Activated CD8-positive, alpha-beta T cell treated with anti-CD3 and anti-CD28 coated beads for 36 hours (primary cell): ENCODE results near the gene SYNM. TPM values are rescaled to one million over a fixed set of nuclear protein-coding genes. Genes with fewer than 3 reads are reported as not detected.

Experiments used
- ATAC-seq: fragments of 200-7000 bp; cut with Tn5 transposase; one replicate; pipeline ENCODE4 v1.10.0; 2021; ENCODE audit warnings: mild to moderate bottlenecking, moderate library complexity
- CTCF ChIA-PET: fragments of 350-600 bp; sonication (Branson Sonifier 250); formaldehyde crosslinking; loops from one replicate; lab custom pipeline; 2021; ENCODE audit warnings: antibody characterized with exemption; lab: Charles Lee
- POLR2A ChIA-PET: fragments of 350-600 bp; sonication (Branson Sonifier 250); formaldehyde crosslinking; loops from one replicate; lab custom pipeline; 2021; ENCODE audit warnings: antibody characterized with exemption; lab: Charles Lee
- DNase-seq: peaks from one replicate; pipeline ENCODE4 v3.0.0-alpha.2; 2020
- H3K27ac Mint-ChIP-seq: one replicate; pipeline ENCODE4 v1.8.0; 2021; ENCODE audit warnings: mild to moderate bottlenecking, mixed read lengths
- H3K27me3 Mint-ChIP-seq: one replicate; pipeline ENCODE4 v1.8.0; 2021; ENCODE audit warnings: mixed read lengths
- H3K36me3 Mint-ChIP-seq: one replicate; pipeline ENCODE4 v1.8.0; 2021; ENCODE audit warnings: low read depth, mixed read lengths
- H3K4me1 Mint-ChIP-seq: one replicate; pipeline ENCODE4 v1.8.0; 2021; ENCODE audit warnings: low read depth, mixed read lengths
- H3K4me3 Mint-ChIP-seq: one replicate; pipeline ENCODE4 v1.8.0; 2021; ENCODE audit warnings: mild to moderate bottlenecking, moderate library complexity, mixed read lengths
- H3K9me3 Mint-ChIP-seq: one replicate; pipeline ENCODE4 v1.8.0; 2021; ENCODE audit warnings: mixed read lengths
- intact Hi-C: fragments of 100-400 bp; cut with micrococcal nuclease; formaldehyde crosslinking; loops from one replicate; pipeline ENCODE4 v1.10.0; 2022
- total RNA-seq, 2 experiments: library from RNA; stranded (reverse); gene quantifications; one replicate each; pipeline ENCODE4 v1.2.3, GENCODE V29; 2021
- TF ChIP-seq, protein P1 (sequence below): fragments of 200-600 bp; IDR thresholded peaks from one replicate; pipeline ENCODE4 v1.8.0; 2022; ENCODE audit warnings: antibody characterized with exemption, mild to moderate bottlenecking

SYNM gene
- total RNA-seq, 2 experiments from 2014 or later, result 0.63 to 0.69 TPM

DNA sequence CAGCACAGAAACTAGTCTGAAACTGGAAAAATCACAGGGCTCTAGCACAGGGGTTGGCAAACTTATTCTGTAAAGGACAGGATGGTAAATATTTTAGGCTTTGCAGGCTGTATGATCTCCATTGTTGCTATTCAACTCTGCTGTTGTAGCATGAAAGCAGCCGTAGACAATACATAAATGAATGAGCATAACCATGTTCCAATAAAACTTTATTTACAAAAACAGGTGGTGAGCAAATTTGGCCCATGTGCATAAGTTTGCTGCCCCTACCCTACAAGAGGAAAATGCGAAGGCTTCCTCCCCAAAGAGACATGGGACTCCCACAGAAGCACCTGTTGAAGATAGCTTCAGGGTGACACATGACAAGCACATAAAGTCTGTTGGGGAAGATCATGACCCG, 59.2 kb downstream of the SYNM start:
- CTCF ChIA-PET, result no interaction called here
- ATAC-seq, result no peak
- POLR2A ChIA-PET, result interaction anchor here (0.7 kb wide), 1 partner anchor 282 kb away, joined by 3 read pairs; no protein-coding TSS in a partner anchor
- H3K4me3 Mint-ChIP-seq, result no peak overlapping the region
- TF ChIP-seq, protein P1, sequence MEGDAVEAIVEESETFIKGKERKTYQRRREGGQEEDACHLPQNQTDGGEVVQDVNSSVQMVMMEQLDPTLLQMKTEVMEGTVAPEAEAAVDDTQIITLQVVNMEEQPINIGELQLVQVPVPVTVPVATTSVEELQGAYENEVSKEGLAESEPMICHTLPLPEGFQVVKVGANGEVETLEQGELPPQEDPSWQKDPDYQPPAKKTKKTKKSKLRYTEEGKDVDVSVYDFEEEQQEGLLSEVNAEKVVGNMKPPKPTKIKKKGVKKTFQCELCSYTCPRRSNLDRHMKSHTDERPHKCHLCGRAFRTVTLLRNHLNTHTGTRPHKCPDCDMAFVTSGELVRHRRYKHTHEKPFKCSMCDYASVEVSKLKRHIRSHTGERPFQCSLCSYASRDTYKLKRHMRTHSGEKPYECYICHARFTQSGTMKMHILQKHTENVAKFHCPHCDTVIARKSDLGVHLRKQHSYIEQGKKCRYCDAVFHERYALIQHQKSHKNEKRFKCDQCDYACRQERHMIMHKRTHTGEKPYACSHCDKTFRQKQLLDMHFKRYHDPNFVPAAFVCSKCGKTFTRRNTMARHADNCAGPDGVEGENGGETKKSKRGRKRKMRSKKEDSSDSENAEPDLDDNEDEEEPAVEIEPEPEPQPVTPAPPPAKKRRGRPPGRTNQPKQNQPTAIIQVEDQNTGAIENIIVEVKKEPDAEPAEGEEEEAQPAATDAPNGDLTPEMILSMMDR, result no peak
- no peaks in the 10 kb centered on the region for H3K36me3 Mint-ChIP-seq
- no peaks in the 10 kb centered on the region for H3K9me3 Mint-ChIP-seq
- H3K4me1 Mint-ChIP-seq, result peaks cover 6% of the 10 kb centered on the region
- H3K27me3 Mint-ChIP-seq, result no peaks in the 10 kb centered on the region
- no peak overlapping the region for H3K27ac Mint-ChIP-seq
- intact Hi-C loops, result no loop called here
- no peak for DNase-seq

DNA sequence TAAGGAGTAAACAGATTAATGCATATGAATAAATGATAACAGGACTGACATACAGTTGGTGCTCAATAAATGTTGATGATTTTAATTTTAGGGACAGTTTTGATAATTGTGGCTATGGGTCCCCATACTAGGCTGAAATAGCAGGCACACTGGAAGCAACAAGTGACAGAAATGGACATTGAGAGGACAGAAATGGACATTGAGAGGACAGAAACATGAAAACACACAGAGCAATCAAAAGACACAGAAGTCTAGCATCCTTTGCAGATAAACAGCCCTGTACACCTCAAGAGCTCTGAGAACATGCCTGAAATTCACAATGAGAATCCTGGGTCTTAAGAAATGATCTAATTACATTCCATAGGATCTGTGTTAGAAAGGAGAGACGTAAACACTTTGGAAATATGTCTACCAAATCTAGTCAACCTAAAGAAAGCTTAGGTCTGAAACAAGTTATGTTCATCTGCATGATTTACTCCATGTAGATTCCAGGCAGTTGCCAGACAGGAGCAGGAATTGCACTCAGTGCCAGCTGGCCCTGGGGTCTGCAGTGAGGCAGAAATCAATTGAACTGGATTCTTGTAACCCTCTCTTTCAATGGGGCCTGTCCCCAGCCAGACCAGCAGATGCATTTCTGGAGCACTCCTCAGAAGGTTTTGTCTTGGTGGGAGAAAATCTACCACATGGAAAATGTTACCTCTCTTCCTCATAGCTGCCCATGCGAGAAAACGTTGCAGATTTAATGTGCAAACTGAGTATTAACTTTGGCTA, 60.3 kb downstream of the SYNM start:
- Mint-ChIP-seq H3K36me3 (no peaks in the 10 kb centered on the region), H3K27ac (no peak overlapping the region), H3K9me3 (no peaks in the 10 kb centered on the region), H3K27me3 (no peaks in the 10 kb centered on the region), H3K4me3 (no peak overlapping the region), H3K4me1 (peaks cover 6% of the 10 kb centered on the region)
- DNase-seq, result no peak
- ChIA-PET CTCF (interaction anchor here (0.7 kb wide), 1 partner anchor 646 kb away, joined by 3 read pairs; no protein-coding TSS in a partner anchor), POLR2A (no interaction called here)
- no peak for ATAC-seq
- TF ChIP-seq, protein P1, result no peak
- intact Hi-C loops, result no loop called here

DNA sequence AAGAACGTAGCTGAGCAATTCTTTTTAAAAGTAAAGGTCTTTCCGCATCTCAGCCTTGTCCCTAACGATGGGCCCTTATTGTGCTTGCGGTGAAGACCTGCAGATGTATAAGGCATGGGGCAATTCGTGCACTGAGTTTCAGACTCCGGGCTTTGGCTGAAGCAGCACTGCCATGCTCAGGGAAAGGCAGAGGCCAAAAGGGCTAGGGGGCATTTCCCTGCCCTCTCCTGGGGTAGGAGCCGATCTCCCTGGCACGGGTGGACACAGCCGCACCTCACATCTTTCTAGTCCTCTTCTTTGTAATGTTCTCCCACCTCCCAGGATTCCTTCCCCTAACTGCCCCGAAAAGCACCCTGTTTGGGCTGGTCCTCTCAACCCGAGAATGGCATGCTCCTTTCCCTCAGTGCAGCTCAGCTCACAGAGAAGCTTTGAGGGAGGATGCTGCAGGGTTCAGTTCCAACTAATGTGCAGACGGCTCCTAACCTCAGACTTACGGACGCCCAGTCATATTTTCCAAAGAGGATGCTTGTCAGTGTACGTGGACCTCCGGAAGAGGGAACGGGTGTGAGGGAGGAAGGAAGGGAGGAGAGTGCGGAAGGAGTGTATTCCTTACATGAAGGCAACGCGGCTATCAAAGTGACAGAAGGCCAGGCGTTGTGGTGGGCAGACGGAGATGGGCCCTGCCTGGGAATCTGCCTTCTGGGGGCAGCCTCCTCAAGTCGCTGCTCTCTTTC, 61.2 kb downstream of the SYNM start:
- POLR2A ChIA-PET, result no interaction called here
- TF ChIP-seq, protein P1, result no peak
- Mint-ChIP-seq H3K4me1 (peaks cover 6% of the 10 kb centered on the region), H3K4me3 (no peak overlapping the region), H3K27ac (no peak overlapping the region), H3K27me3 (no peaks in the 10 kb centered on the region), H3K36me3 (no peaks in the 10 kb centered on the region), H3K9me3 (no peaks in the 10 kb centered on the region)
- CTCF ChIA-PET, result no interaction called here
- ATAC-seq, result no peak
- no peak for DNase-seq
- intact Hi-C loops, result no loop called here

DNA sequence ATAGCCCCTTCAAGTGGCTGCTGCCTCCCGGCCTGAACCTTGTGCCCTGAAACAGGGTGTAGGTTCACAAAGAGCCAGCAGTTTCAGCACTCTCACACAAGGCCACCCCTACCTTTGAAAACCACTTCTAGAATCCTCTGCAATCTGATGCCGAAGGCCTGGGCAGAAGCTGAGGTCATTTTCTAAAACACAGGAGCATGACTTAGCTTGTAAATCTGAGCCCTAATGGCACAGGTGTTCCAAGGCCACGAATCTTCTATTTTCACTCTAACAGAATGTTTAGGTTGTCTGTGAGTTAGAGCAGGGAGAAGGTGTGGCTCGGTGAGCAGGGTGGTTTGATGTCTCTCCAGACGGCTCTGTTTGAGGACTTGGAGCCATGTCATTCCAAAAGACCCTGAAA, 62.3 kb downstream of the SYNM start:
- ChIA-PET CTCF (no interaction called here), POLR2A (no interaction called here)
- Mint-ChIP-seq H3K27ac (no peak overlapping the region), H3K4me3 (no peak overlapping the region), H3K9me3 (no peaks in the 10 kb centered on the region), H3K36me3 (no peaks in the 10 kb centered on the region), H3K27me3 (no peaks in the 10 kb centered on the region), H3K4me1 (peaks cover 6% of the 10 kb centered on the region)
- intact Hi-C loops, result no loop called here
- ATAC-seq (no peak), DNase-seq (no peak)
- TF ChIP-seq, protein P1, result no peak

DNA sequence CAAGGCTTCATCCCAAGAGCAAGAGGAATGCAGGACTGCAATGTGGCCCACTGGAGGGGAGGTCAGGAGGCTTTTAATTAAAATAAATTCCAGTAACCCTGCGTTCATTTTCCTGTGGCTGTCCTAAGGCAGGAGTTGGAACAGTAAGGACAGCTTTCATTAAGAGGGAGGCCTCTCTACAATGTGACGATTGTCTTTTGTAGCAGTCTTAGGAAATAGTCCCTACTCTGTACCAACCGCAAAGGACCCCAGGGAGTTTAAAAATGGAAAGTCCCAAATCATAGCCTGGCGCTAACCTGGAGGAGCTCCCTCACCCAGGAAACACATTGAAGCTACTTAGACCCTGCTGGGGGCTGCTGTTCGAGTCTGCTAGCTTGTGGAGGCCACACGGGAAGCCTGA, 62.8 kb downstream of the SYNM start:
- POLR2A ChIA-PET, result interaction anchor here (0.9 kb wide), 1 partner anchor 76 kb away, joined by 3 read pairs; no protein-coding TSS in a partner anchor
- H3K4me1 Mint-ChIP-seq, result peaks cover 6% of the 10 kb centered on the region

More for the DNA sequence above, 62.8 kb downstream of the SYNM start:
- Mint-ChIP-seq H3K9me3 (no peaks in the 10 kb centered on the region), H3K27me3 (no peaks in the 10 kb centered on the region), H3K4me3 (no peak overlapping the region), H3K36me3 (no peaks in the 10 kb centered on the region), H3K27ac (no peak overlapping the region)
- no peak for ATAC-seq
- no peak for DNase-seq
- CTCF ChIA-PET, result no interaction called here
- intact Hi-C loops, result no loop called here
- TF ChIP-seq, protein P1, result no peak
